Measurements from ENCODE around the gene CLIP2. TPM values are rescaled to one million over a fixed set of nuclear protein-coding genes. Genes with fewer than 3 reads are reported as not detected.

The CLIP2 gene
- total RNA-seq, 1 donor, result 70.9 TPM

DNA sequence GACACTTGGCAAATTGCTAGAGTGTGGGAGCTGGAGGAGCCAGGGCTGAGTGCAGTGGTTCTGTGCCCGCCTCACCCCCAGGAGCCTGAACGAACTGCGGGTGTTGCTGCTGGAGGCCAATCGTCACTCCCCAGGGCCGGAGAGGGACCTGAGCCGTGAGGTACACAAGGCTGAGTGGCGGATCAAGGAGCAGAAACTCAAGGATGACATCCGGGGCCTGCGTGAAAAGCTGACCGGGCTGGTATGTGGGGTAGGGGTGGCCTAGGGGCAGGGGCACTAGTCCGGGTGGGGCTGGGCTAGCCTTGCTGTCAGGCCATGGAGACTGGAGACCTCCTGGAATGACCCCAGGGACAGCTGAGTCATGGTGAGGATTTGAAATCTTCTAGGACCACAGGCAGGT is 107.8 kb downstream of the CLIP2 start:
- Histone ChIP-seq H3K9me3 (ENCODE audit: low read depth, low read length) (no peaks in the 10 kb centered on the region), H4K20me1 (ENCODE audit: insufficient read depth, low read length) (peaks cover 11% of the 10 kb centered on the region), H3K27ac (ENCODE audit: low read depth, low read length) (no peak overlapping the region), H3K4me3 (ENCODE audit: insufficient read depth, low read length) (no peak overlapping the region), H2AFZ (ENCODE audit: low read length) (no peak overlapping the region), H3K27me3 (ENCODE audit: insufficient read depth, low read length) (no peaks in the 10 kb centered on the region), H3K4me2 (ENCODE audit: insufficient read depth, low read length) (no peak overlapping the region), H3K79me2 (ENCODE audit: insufficient read depth, low read length) (no peaks in the 10 kb centered on the region), H3K4me1 (ENCODE audit: insufficient read depth, low read length) (no peaks in the 10 kb centered on the region), H3K36me3 (ENCODE audit: insufficient read depth, low read length) (peaks cover 37% of the 10 kb centered on the region)
- no peak for DNase-seq (ENCODE audit: insufficient read length, low spot score, missing footprints)
- TF ChIP-seq, protein P1, sequence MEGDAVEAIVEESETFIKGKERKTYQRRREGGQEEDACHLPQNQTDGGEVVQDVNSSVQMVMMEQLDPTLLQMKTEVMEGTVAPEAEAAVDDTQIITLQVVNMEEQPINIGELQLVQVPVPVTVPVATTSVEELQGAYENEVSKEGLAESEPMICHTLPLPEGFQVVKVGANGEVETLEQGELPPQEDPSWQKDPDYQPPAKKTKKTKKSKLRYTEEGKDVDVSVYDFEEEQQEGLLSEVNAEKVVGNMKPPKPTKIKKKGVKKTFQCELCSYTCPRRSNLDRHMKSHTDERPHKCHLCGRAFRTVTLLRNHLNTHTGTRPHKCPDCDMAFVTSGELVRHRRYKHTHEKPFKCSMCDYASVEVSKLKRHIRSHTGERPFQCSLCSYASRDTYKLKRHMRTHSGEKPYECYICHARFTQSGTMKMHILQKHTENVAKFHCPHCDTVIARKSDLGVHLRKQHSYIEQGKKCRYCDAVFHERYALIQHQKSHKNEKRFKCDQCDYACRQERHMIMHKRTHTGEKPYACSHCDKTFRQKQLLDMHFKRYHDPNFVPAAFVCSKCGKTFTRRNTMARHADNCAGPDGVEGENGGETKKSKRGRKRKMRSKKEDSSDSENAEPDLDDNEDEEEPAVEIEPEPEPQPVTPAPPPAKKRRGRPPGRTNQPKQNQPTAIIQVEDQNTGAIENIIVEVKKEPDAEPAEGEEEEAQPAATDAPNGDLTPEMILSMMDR (IDR thresholded peaks at IDR 0.05; ENCODE audit: extremely low read depth, low read depth, low read length), result no peak

DNA sequence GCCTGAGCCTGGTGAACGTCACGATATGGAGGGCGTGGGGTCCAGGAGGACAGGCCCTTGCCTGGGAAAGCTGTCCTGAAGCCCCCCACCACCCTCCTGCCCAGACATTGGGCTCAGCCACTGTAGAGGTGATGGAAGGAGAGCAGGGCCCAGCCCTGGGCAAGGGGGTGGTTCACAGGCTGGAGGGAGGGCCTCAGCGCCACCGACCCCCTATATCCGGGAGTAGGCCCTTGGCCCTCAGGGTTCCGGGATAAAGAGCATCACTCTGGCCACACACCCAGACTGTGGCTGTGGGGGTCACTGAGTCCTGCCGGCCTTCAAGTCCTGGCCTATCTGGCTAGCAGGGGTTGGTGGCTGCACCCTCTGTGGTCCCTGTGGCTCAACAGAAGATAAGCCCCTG is 109.2 kb downstream of the CLIP2 start:
- Histone ChIP-seq H3K9me3 (ENCODE audit: low read depth, low read length) (no peaks in the 10 kb centered on the region), H3K4me3 (ENCODE audit: insufficient read depth, low read length) (no peak overlapping the region), H4K20me1 (ENCODE audit: insufficient read depth, low read length) (peaks cover 11% of the 10 kb centered on the region), H3K79me2 (ENCODE audit: insufficient read depth, low read length) (no peaks in the 10 kb centered on the region), H3K4me1 (ENCODE audit: insufficient read depth, low read length) (no peaks in the 10 kb centered on the region), H2AFZ (ENCODE audit: low read length) (no peak overlapping the region), H3K27me3 (ENCODE audit: insufficient read depth, low read length) (no peaks in the 10 kb centered on the region), H3K36me3 (ENCODE audit: insufficient read depth, low read length) (peaks cover 41% of the 10 kb centered on the region), H3K27ac (ENCODE audit: low read depth, low read length) (no peak overlapping the region), H3K4me2 (ENCODE audit: insufficient read depth, low read length) (no peak overlapping the region)
- peak; percentile 52 for DNase-seq (ENCODE audit: insufficient read length, low spot score, missing footprints)
- TF ChIP-seq, protein P1 (IDR thresholded peaks at IDR 0.05; ENCODE audit: extremely low read depth, low read depth, low read length), result no peak

DNA sequence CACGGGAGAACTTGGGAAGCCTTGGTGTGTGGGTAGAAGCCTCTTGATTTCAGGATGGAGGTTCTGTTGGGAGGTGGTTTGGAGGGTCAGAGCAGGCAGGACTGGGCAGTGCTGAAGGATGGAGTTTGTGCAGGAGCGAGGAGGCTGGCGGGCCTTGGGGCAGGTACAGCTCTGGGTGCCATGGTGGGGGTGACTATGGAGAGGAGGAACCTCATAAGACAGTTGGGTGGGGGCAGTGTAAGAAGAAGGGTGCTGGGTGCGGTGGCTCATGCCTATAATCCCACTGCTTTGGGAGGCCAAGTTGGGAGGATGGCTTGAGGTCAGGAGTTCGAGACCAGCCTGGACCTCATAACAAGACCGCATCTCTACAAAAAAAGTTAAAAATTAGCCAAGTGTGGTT is 109.8 kb downstream of the CLIP2 start:
- H3K9me3 ChIP-seq (ENCODE audit: low read depth, low read length), result no peaks in the 10 kb centered on the region
- H4K20me1 ChIP-seq (ENCODE audit: insufficient read depth, low read length), result peaks cover 11% of the 10 kb centered on the region
- H3K4me3 ChIP-seq (ENCODE audit: insufficient read depth, low read length), result no peak overlapping the region
- TF ChIP-seq, protein P1 (IDR thresholded peaks at IDR 0.05; ENCODE audit: extremely low read depth, low read depth, low read length), result no peak
- peaks cover 46% of the 10 kb centered on the region for H3K36me3 ChIP-seq (ENCODE audit: insufficient read depth, low read length)
- no peaks in the 10 kb centered on the region for H3K4me1 ChIP-seq (ENCODE audit: insufficient read depth, low read length)
- H3K27me3 ChIP-seq (ENCODE audit: insufficient read depth, low read length), result no peaks in the 10 kb centered on the region
- H2AFZ ChIP-seq (ENCODE audit: low read length), result no peak overlapping the region
- peak; percentile 35 for DNase-seq (ENCODE audit: insufficient read length, low spot score, missing footprints)
- no peak overlapping the region for H3K4me2 ChIP-seq (ENCODE audit: insufficient read depth, low read length)
- H3K79me2 ChIP-seq (ENCODE audit: insufficient read depth, low read length), result no peaks in the 10 kb centered on the region
- H3K27ac ChIP-seq (ENCODE audit: low read depth, low read length), result no peak overlapping the region

DNA sequence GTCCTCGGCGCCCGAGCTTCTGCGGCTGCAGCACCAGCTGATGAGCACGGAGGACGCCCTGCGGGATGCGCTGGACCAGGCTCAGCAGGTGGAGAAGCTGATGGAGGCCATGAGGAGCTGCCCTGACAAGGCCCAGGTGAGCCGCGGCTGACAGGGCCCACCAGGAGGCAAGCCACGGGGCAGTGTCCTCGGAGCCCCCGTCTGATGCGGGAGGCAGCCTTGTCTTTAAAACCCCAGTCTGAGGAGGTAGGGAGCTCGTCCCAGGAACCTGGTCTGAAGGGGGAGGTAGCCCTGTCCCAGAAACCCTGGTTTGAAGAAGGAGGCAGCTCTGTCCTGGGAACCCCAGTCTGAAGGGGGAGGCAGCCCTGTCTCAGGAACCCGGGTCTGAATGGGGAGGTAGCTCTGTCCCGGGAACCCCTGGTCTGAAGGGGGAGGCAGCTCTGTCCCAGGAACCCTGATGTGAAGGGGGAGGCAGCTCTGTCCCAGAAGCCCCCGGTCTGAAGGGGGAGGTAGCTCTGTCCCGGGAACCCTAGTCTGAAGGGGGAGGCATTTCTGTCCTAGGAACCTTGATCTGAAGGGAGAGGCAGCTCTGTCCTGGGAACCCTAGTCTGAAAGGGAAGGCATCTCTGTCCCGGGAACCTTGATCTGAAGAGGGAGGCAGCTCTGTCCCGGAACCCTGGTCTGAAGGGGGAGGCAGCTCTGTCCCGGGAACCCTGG is 111.4 kb downstream of the CLIP2 start:
- H4K20me1 ChIP-seq (ENCODE audit: insufficient read depth, low read length), result peaks cover 11% of the 10 kb centered on the region
- no peaks in the 10 kb centered on the region for H3K9me3 ChIP-seq (ENCODE audit: low read depth, low read length)
- no peaks in the 10 kb centered on the region for H3K27me3 ChIP-seq (ENCODE audit: insufficient read depth, low read length)
- no peak overlapping the region for H3K4me2 ChIP-seq (ENCODE audit: insufficient read depth, low read length)
- H3K27ac ChIP-seq (ENCODE audit: low read depth, low read length), result no peak overlapping the region
- no peak overlapping the region for H3K4me3 ChIP-seq (ENCODE audit: insufficient read depth, low read length)
- no peaks in the 10 kb centered on the region for H3K4me1 ChIP-seq (ENCODE audit: insufficient read depth, low read length)
- no peak overlapping the region for H2AFZ ChIP-seq (ENCODE audit: low read length)
- peak; percentile 62 for DNase-seq (ENCODE audit: insufficient read length, low spot score, missing footprints)
- H3K79me2 ChIP-seq (ENCODE audit: insufficient read depth, low read length), result no peaks in the 10 kb centered on the region
- H3K36me3 ChIP-seq (ENCODE audit: insufficient read depth, low read length), result peaks cover 54% of the 10 kb centered on the region
- TF ChIP-seq, protein P1 (IDR thresholded peaks at IDR 0.05; ENCODE audit: extremely low read depth, low read depth, low read length), result no peak
